Endodermal cell (in vitro differentiated cells): Measurements from ENCODE around the gene CAMTA1. TPM values are rescaled to one million over a fixed set of nuclear protein-coding genes. Genes with fewer than 3 reads are reported as not detected.

Experiments used
- DNase-seq: peaks from one replicate; pipeline ENCODE4 v3.0.0-alpha.2; 2017
- H3K27ac ChIP-seq: 2 replicates; pipeline ENCODE4 v1.5.1; 2013; ENCODE audit warnings: mild to moderate bottlenecking, low read depth, low read length, moderate library complexity
- H3K27me3 ChIP-seq: 2 replicates; pipeline ENCODE4 v1.6.1; 2013; ENCODE audit warnings: mild to moderate bottlenecking, low read length, moderate library complexity; ENCODE audit not compliant: insufficient read depth, control insufficient read depth, poor library complexity, severe bottlenecking
- H3K36me3 ChIP-seq: 2 replicates; pipeline ENCODE4 v1.7.0; 2013; ENCODE audit warnings: mild to moderate bottlenecking, low read length, moderate library complexity; ENCODE audit not compliant: control insufficient read depth, insufficient read depth
- H3K4me1 ChIP-seq: one replicate; pipeline ENCODE4 v1.7.0; 2013; ENCODE audit warnings: low read length; ENCODE audit not compliant: control insufficient read depth, insufficient read depth
- H3K4me3 ChIP-seq: 2 replicates; pipeline ENCODE4 v1.5.1; 2013; ENCODE audit warnings: mild to moderate bottlenecking, low read length, moderate library complexity
- H3K9ac ChIP-seq: 2 replicates; pipeline ENCODE4 v1.6.1; 2013; ENCODE audit warnings: mild to moderate bottlenecking, low read length, moderate library complexity; ENCODE audit not compliant: poor library complexity, severe bottlenecking; ENCODE audit errors: extremely low read depth
- H3K9me3 ChIP-seq: 2 replicates; pipeline ENCODE4 v1.6.1; 2013; ENCODE audit warnings: mild to moderate bottlenecking, low read length, moderate library complexity; ENCODE audit not compliant: control insufficient read depth
- H3K27ac Mint-ChIP-seq: 2 replicates; pipeline ENCODE4 v1.8.0; 2020; ENCODE audit warnings: mixed read lengths
- H3K27me3 Mint-ChIP-seq: 2 replicates; pipeline ENCODE4 v1.8.0; 2021; ENCODE audit warnings: mild to moderate bottlenecking, mixed read lengths; ENCODE audit not compliant: insufficient read depth
- H3K36me3 Mint-ChIP-seq: 2 replicates; pipeline ENCODE4 v1.8.0; 2020; ENCODE audit warnings: low read depth, mixed read lengths
- H3K4me1 Mint-ChIP-seq: 2 replicates; pipeline ENCODE4 v1.8.0; 2020; ENCODE audit warnings: mixed read lengths
- H3K4me3 Mint-ChIP-seq: 2 replicates; pipeline ENCODE4 v1.8.0; 2020; ENCODE audit warnings: mild to moderate bottlenecking, moderate library complexity, mixed read lengths
- H3K9me3 Mint-ChIP-seq: 2 replicates; pipeline ENCODE4 v1.8.0; 2020; ENCODE audit warnings: mild to moderate bottlenecking, mixed read lengths
- CTCF ChIP-seq: fragments of 200-600 bp; sonication (generic); conservative IDR thresholded peaks from 2 replicates; pipeline ENCODE4 v1.5.0; 2021; ENCODE audit warnings: antibody characterized with exemption, mild to moderate bottlenecking
- WGBS, 2 experiments: methylation state at CpG; one replicate each; pipeline versions ENCODE4 v1.1.5 to v1.1.7; 2013; ENCODE audit warnings: missing lambda C conversion rate in 2 of 2, mixed read lengths in 1 of 2; ENCODE audit not compliant: insufficient coverage in 1 of 2, insufficient read length in 1 of 2; 5-methylcytosine and 5-hydroxymethylcytosine counted together
- total RNA-seq, 2 donors: library from RNA; stranded (reverse); fragmentation: NEBNext Ultra II Directional in 1 of 2; extraction: Animal tissue kit (Norgen Biotek cat#: 25700) in 1 of 2; gene quantifications; 2 replicates in 1 of 2; 3 replicates in 1 of 2; pipeline ENCODE4 v1.2.1, GENCODE V29; 2021

The CAMTA1 gene
- total RNA-seq, 2 donors from 2014 or later, result 123 to 137 TPM

- H3K4me3 Mint-ChIP-seq, result no peak overlapping the region
- no peaks in the 10 kb centered on the region for H3K36me3 Mint-ChIP-seq
- 90 to 93% methylated on average over 6 to 10 of the region's 10 CpGs for WGBS, 2 experiments
- Histone ChIP-seq H3K4me1 (no peaks in the 10 kb centered on the region), H3K9me3 (no peaks in the 10 kb centered on the region), H3K27me3 (no peaks in the 10 kb centered on the region), H3K4me3 (no peak overlapping the region), H3K27ac (no peak overlapping the region), H3K36me3 (no peaks in the 10 kb centered on the region), H3K9ac (no peak overlapping the region)
- no peak overlapping the region for H3K27ac Mint-ChIP-seq
- no peak for TF ChIP-seq CTCF
- no peak for DNase-seq
- H3K9me3 Mint-ChIP-seq, result no peaks in the 10 kb centered on the region
- peaks cover 4% of the 10 kb centered on the region for H3K27me3 Mint-ChIP-seq
- H3K4me1 Mint-ChIP-seq, result no peaks in the 10 kb centered on the region
Observed at GRCh38 chr1:7192453-7192852, 407.2 kb downstream of the CAMTA1 start.

GRCh38 chr1:7196036-7196911 lies 411.0 kb downstream of the CAMTA1 start:
- no peak overlapping the region for H3K4me3 ChIP-seq
- 81 to 89% methylated on average over 2 to 7 of the region's 7 CpGs for WGBS, 2 experiments
- no peak overlapping the region for H3K9ac ChIP-seq
- Mint-ChIP-seq H3K36me3 (no peaks in the 10 kb centered on the region), H3K27me3 (peaks cover 8% of the 10 kb centered on the region), H3K27ac (no peak overlapping the region), H3K4me1 (peaks cover 12% of the 10 kb centered on the region), H3K9me3 (no peaks in the 10 kb centered on the region), H3K4me3 (no peak overlapping the region)
- no peaks in the 10 kb centered on the region for H3K9me3 ChIP-seq
- H3K27ac ChIP-seq, result no peak overlapping the region
- DNase-seq, result no peak
- no peaks in the 10 kb centered on the region for H3K4me1 ChIP-seq
- no peaks in the 10 kb centered on the region for H3K36me3 ChIP-seq
- TF ChIP-seq CTCF, result no peak
- H3K27me3 ChIP-seq, result no peaks in the 10 kb centered on the region

GRCh38 chr1:7198664-7199063 lies 413.4 kb downstream of the CAMTA1 start:
- Mint-ChIP-seq H3K27me3 (peaks cover 11% of the 10 kb centered on the region), H3K4me3 (no peak overlapping the region), H3K9me3 (no peaks in the 10 kb centered on the region), H3K27ac (no peak overlapping the region), H3K36me3 (no peaks in the 10 kb centered on the region), H3K4me1 (peaks cover 12% of the 10 kb centered on the region)
- H3K27ac ChIP-seq, result no peak overlapping the region
- WGBS, 2 experiments, result 88% methylated on average over 4 of the region's 5 CpGs; no CpG with 5 or more reads in 1 of the 2 experiments
- DNase-seq, result no peak
- H3K4me1 ChIP-seq, result no peaks in the 10 kb centered on the region
- H3K9me3 ChIP-seq, result no peaks in the 10 kb centered on the region
- H3K4me3 ChIP-seq, result no peak overlapping the region
- H3K9ac ChIP-seq, result no peak overlapping the region
- no peak for TF ChIP-seq CTCF
- H3K27me3 ChIP-seq, result no peaks in the 10 kb centered on the region
- H3K36me3 ChIP-seq, result no peaks in the 10 kb centered on the region
